T follicular helper cell (primary cell): ENCODE data around the gene SOCS1.

Experiments
- DNase-seq: peaks from one replicate; pipeline ENCODE4 v3.0.0-alpha.2; 2020; ENCODE audit warnings: low read depth

The SOCS1 gene

DNA sequence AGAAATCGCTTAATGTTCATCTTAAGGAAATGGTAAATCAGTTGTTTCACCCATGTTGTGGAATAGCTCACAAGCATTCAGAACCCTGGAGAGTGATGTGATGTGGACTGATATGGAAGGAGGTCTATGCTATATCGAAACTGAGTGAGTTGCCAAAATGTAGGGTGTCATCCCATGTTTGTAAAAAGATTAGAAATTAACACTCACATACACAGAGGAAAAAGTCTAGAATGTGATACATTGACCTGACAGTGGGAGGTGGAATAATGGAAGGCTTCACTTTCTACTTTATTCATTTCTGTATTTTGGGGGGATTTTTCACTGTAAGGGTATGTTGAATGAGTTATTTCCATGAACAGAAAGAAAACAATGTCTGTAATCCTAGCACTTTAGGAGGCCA lies 29.8 kb upstream of the SOCS1 start:
- no peak for DNase-seq

- DNase-seq: no peak
Measured at GRCh38 chr16:11283820-11284248, 27.8 kb upstream of the SOCS1 start.

DNA sequence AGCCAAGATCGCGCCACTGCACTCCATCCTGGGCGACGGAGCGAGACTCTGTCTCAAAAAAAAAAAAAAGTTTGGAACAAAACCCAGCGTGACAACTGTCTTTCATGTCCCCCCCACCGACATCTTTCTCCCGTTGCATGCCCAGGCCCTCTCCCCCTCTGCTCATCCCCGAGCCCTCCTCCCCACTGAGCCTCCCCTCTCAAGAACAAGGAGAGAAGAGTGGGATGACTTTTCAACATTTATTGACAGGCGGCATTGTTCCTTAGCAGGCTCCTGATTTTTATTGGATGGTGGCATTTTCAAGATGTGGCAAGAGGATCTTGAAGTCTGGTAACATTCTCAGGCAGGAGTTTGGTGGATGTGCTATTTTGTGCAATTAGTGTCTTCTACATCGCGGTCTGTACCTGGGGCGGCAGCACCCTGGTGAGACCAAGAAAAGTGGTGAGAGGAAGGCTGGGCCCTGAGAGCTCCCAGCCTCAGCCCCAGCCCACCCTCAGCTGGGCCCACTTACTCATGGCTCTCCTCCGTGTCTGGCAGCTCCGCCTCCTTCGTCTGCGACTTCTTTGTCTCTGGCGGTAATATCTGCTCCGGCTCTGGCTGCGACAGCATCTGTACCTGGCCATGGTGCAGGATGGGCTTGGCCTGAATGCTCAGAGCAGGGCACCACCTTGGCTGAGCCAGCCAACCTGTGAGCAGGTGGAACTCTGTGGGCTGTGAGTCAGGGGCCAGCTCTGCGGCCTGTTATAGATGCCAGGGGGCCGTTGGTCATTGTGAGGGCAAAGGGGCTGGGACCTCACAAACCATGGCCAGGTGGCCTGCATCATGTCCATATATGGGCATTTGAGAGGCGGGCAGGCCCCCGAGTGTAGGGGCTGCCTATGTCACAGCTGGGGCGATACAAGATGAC lies 24.9 kb upstream of the SOCS1 start, which contains the start of gene PRM1:
PRM1 (minus strand) TSS at position 715 of the 907 bp plus-strand sequence; CDS start at position 623, 92 bp downstream.
- no peak for DNase-seq

DNA sequence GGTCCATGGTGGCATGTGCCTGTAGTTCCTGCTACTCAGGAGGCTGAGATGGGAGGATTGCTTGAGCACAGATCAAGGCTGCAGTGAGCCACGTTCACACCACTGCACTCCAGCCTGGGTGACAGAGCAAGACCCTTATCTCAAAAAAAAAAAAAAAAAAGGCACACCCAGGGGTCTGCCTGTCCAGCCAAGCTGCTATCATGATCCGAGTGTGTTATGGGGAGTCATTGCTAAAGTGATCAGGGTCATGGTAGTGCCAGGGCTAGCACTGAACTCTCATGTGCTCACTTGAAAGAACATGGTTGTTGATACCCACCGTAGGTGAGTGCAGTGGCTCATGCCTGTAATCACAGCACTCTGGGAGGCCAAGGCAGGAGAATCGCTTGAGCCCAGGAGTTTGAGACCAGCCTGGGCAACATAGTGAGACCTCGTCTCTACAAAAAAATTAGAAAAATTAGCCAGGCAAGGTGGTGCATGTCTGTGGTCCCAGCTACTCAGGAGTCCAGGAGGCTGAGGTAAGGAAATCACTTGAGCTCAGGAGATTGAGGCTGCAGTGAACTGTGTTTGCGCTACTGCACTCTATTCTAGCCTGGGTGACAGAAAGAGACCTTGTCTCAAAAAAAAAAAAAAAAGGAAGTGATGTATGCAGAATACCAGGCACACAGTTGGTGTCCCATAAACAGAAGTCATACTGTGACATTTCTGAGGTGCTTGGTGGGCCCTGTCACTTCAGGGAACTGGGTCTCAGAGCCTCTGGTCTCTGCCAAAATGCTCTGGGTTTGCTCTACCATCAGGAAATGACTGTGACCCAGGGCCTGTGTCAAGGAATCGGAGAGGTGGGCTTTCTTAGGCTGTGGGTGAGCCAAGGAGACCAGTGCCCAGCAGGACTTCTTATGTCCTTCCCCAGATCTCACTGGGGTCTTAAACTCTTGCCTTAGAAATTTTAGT lies 23.0 kb upstream of the SOCS1 start:
- DNase-seq: no peak

DNA sequence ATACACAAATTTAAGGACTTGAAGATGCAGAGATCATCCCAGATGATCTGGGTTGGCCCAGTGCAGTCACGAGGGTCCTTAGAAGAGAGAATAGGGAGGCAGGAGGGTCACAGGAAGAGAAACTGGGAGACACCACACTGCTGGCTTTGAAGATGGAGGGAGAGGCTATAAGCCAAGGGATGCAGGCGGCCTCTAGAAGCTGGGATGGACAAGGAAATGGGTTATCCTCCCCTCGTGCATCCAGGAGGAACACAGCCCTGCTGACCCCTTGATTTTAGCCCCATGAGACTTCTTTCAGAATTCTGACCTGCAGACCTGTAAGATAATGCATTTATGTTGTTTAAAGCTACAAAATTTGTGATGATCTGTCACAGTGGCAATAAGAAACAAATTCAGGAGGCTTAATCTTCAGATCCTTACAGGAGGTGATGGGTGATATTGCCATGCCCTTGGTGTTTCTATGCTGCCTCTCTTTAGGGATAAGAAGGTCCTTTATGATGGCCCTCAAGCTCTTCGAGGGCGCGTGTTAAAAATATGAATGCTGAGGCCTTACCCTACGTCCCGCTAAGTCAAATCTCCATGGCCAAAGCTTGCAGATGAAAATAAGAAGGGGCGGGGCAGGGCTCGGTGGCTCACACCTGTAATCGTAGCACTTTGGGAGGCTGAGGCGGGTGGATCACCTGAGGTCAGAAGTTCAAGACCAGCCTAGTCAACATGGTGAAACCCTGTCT lies 21.8 kb upstream of the SOCS1 start:
- DNase-seq: no peak

DNA sequence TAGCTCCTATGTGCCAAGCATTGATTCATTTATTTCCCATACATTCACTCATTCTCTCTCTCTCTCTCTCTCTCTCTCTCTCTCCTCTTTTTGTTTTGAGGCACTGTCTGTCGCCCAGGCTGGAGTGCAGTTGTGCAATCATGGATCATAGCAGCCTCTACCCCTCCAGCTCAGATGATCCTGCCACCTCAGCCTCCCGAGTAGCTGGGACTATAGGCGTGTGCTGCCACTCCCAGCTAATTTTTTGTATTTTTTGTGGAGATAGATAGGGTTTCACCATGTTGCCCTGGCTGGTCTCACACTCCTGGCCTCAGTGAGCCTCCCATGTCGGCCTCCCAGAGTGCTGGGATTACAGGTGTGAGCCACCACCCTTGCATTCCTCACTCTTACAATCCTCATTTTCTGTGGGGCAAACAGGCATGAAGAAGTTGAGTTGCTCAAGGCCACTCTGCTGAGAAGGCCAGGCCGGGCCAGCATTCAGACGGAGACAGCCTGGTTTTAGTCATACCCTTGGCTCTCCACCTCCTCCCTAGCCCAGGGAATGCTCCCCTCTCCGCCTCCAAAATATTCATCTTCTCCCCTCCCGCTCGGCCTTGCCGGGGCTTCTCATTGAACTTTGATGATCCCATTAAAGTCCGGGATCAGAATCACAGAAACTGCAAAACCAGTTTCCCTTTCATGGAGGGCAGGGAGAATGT lies 21.0 kb upstream of the SOCS1 start:
- DNase-seq: no peak

GRCh38 chr16:11276143-11276895 lies 20.3 kb upstream of the SOCS1 start, which contains the start of gene PRM2:
Gene PRM2, minus strand, starts transcription at chr16:11276480. Its CDS starts 110 bp downstream, at chr16:11276370.
- no peak for DNase-seq

DNA sequence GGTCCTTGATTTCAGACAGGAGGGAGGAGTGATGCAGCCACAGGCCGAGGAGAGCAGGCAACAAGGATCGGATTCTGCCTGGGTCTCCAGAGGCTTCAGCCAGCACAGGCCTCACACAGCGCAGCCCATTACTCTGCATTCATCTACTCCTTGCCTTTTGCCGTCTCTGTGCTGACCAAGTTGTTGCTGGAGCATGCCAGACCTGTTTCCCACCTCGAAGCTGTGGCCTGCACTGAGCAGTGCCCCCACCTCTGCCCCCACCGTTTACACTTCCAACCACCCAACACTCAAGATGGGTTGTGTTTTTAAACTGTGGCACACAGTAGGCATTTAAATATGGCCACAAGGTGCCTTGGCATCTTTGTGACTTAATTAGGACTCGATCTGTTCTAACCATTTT lies 19.0 kb upstream of the SOCS1 start:
- DNase-seq: no peak

DNA sequence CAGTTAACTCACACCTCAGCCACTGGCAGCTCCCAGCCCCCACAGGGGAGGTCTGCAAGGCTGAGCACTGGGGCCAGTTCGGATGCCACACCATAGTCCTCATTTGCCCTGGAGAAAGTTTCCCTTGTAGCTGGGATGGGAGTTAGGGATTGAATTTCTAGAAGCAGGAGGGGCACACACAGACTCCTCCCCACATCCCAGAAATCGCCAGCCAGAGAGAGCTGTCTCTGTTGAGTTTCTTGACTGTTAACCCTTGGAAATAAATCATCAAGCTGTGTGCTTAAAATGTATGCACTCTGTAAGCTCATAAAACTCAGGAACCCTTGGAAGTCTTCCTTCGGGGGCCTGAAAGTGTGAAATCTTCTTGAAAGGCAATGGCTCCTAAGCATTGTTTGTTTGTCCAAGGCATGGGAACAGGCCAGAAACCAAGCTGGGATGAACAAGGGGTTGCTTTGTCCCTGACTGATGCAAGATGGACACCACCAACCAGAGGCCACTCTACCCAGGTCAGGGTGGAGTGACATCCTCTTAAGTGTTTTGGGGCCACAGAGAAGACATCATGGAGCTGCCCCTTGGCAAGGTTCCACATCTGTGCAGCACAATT lies 17.8 kb upstream of the SOCS1 start:
- no peak for DNase-seq

DNA sequence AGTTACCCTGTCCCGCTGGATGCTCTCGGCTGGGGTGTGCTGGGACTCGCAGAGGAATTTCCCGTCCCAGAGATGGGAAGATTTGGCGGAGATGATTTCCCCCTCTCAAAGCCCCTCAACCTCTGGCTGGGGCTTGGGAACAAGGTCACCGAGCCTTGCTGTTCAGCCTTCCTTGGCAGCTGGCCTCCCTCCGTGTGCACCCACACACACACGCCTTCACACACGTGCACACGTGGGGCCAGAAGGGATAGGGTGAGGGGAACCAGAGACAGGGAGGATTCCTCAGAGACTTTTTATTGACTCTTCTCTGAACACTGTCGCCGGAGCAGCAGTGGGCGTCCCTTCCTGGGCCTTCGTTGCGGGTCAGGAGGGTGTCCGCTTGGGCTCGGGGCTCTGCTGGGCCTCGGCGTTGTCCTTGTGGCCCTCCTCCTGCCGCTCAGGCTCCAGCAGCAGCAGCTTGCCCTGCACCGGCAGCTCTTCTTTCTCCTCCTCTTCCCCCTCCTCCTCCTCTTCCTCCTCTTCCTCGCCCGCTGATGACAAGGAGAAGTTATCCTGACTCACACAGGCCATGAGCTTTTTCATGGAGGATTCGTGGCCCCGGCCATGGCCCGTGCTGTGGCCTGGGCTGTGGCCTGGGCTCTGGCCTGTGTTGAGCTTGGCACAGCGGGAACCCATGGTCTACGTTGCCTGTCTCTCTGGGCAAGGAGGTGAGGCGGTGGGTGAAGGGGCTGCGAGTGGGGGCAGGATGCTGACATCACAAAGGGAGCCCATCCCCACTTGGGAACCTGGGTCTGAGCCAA lies 17.1 kb upstream of the SOCS1 start, which contains the start of gene PRM3:
PRM3 (minus strand) TSS at position 709 of the 800 bp plus-strand sequence; CDS start at position 675, 34 bp downstream.
- no peak for DNase-seq

GRCh38 chr16:11272484-11272883 lies 16.5 kb upstream of the SOCS1 start:
- DNase-seq: no peak

DNA sequence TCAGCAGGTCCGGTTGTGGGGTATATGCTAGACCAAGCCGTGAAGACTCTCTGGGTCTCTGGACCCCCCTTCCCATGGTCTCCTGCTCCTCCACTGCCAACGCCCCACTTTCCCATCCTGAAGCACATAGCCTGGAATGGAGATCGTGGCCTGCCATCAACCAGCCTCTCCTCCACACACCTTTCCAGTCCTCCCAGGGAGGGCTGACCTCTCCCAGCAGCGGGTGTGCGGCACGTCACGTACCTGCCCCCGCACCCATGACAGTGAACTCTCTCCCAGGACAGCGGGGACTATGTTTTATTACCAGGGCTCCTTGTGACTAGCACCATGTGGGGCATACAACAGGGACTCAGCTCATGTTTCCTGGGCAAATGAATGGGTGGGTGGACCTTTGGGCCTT lies 15.6 kb upstream of the SOCS1 start:
- DNase-seq: no peak

DNA sequence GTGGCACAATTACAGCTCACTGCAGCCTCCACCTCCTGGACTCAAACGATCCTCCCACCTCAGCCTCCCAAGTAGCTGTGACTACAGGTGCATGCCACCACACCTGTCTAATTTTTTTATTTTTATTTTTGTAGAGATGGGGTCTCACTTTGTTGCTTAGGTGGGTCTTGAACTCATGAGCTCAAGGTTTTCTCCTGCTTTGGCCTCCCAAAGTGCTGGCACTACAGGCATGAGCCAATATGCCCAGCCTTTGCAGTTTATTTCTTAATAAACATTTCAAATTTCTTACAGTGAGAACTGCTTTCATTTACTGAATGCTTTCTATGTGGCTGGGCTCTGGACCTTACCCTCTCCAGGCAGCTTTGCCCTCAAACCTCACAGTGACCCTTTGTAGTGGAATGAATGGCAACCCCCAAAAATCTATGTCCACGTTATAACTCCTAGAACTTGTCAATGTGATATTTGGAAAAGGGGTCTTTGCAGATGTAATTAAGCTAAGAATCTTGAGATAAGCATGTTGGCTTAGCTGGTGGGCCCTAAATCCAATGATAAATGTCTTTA lies 14.7 kb upstream of the SOCS1 start:
- no peak for DNase-seq

DNA sequence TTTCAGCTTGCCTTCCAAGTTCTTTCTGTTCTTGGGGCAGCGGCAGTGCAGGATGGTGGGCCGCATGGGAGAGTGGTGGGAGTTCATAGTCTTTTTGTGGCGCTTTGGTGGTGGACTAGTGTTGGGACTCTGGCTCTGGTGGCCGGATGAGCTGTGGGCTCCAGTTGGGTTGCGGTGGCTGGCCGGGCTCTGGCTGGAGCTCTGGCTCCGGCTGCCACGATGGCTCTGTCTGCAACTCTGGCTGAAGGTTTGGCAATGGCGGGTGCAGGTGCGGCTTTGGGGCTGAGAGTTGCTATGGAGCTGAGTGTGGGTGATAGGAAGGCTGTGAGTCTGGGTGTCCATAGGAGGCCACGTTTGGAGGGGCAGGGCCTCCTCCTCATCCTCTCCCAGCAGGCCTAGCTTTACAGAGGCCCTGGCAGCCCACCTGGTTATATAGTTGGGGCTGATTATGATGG lies 12.9 kb upstream of the SOCS1 start, which contains the start of gene TNP2:
TNP2 (minus strand) TSS at position 405 of the 455 bp plus-strand sequence; CDS start at position 342, 63 bp downstream.
- no peak for DNase-seq

DNA sequence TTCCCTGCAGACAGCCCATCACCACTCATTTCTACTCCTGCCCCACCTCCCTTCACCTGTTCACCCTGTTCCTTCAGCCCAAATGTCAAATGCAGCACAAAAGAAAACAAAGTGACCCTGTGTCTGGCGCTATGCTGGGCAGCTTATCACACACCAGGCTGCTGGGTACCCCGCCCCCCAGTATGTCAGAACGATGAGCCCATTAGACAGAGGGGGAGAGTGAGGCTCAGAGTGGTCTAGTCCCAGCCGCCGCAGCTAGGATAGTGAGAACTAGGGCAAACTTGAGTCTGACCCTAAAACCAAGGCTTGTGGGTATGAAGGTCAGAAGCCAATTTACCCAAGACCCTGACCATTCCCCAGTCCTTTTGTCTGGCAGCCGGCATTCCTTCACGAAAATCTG lies 9.1 kb upstream of the SOCS1 start:
- no peak for DNase-seq

DNA sequence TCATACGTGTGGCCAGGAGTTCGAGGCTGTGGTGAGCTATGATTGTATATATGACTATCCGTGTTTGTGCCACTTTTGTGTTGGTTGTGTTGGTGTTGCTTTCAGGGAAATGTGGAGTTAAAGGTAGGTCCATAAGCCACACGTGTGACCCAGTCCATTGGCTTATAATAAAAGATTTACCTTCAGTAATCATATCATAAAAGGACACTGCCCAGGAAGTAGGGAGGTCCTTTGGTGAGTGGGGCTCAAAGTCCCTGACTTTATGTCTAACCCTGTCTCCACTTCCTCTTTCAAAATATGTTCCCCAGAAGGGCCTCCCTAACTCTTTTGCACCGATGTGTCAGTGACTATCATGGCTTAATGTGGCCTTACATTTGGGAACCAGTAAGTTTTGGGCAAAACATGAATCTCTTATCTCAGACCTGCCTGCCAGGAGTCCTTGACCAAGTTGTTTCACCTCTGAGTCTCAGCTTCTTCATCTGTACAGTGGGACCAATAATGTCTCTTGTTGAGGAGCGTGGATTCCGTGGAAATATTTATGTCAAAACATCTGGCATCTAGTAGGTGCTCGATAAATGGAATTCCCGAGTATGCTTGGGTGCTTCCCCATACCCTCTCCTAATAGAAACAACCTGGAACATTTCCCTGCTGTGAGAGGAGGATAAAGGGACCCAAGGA lies 8.3 kb upstream of the SOCS1 start:
- DNase-seq: no peak

DNA sequence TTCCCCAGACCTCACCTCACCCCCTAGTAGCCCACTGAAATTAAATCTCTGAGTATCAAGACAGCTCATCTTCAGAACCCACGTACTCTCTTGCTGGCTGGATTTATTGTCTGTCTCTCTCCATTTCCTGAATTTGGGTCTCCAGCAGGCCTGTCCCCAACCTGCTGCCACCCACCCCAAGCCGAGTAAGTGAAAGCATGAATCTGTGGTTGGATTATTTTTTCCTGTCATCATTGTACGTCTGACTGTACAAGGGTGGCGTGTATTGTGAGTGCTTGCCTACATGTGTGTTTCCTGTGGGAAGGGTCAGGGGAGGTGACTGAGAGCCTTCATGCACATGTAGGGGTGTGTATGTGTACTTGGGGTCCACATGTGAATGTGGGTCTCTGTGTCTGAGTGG lies 7.7 kb upstream of the SOCS1 start:
- no peak for DNase-seq

DNA sequence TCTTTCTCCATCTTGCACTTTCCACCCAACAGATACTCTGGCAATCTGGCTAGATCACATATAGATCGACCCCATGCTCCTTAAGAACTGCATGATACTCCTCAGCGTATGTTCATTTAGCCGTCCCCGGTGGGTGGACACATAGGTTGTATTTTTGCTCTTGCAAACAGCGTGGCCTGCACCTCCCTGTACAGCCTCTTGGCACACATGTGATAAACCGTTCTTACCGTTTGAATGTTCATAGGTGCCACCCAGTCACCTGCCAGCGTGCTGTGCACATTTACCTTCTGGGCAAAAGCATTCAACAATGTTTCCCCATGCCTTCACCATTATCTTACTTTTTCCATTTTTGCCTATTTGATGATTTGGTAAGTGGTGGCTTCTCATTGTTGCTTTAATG lies 6.9 kb upstream of the SOCS1 start:
- DNase-seq: no peak
